GM19467 (cell line): ENCODE data around the gene C1orf21.

Source experiments
- ATAC-seq: cut with Tn5 transposase; IDR thresholded peaks from one replicate; pipeline ENCODE4 v1.9.1; 2021; ENCODE audit warnings: mild to moderate bottlenecking, moderate library complexity; ENCODE audit not compliant: unreplicated experiment

Gene C1orf21

DNA sequence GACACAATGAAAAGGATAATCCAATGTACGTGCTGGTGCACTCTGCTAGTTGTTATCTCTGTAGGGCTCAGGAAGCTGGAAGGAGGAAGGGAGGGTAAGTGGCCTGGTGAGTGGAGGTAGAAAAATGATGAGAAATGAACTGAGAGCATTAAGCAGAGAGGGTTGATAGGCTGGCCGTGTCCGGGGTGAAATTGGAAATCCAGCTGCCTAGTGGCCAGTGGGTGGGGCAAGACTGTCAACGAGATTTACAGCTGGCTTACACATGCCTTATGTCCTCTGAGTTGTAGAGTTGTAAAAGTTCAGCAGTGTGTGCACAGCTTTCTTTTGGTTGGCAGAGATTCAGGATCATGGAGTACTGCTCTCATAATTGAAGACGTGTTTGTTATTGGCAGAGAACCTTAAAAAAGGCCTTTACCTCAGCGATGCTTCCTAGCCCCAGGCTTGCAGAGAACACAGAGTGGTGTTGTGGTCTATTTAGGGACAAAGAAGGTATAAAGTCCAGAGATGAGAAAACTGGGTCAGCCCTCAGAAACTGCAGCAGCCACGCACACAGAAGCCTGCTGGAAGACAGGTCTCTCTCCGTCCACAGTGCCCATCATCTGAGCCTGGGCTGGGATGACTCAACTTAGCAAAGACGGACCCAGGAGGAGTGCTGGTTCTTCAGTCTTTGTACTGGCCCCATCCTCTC is 235.5 kb downstream of the C1orf21 start:
- no peak for ATAC-seq

DNA sequence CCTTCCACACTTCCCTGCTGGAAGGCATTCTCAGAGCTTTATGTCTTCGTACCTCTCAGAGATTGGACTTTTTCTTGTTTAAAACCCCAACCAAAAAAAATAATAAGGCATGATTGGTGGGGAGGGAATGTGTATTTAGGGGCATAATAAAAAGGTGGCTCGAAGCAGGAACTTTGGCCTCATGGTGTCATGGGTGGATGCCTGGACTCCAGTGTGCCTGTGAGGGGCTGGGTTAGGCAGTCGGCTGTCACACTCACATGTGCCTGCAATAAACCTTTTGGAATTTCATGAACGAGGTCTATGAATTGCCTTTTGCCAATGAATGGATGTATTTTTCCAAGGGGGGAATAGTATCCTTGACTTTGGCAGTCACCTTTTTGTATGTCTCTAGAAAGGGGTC is 236.6 kb downstream of the C1orf21 start:
- ATAC-seq, result no peak

DNA sequence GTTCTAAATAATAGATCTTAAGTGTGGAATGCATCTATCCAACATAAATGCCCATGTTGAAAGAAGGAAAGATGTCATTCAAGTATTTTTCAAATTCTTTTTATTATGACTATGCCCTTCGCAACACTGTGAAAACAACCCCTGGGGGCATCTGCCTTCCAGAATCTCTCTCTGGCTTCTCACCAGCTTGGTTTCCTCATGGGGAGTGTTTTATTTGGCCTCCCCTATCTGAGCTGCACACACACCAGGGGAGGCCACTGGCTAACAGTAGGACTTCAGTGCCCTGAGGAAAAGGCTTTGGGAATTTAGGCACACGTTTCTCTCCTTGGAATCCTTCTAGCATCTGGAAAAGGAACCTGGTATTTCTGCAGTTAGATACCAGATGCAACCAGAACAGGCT is 237.2 kb downstream of the C1orf21 start:
- no peak for ATAC-seq

DNA sequence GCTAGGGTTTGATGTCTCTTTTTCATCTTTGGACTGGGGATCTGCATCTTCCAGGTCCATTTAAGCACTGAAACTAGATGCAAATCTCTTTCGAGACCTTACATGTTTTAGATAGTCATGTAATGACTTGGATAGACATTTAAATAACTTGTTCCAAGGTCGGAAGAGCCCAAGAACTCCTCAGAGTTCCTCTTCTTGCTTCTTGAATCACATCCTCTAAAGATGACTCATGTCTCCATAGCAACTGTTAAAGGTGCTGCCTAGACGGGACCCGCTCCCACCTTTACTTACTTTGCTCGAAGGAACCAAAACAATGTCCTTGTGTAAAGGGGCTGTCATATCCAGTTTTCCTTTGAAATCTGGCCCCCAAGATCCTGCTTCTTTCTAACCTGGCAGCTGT is 237.8 kb downstream of the C1orf21 start:
- no peak for ATAC-seq

DNA sequence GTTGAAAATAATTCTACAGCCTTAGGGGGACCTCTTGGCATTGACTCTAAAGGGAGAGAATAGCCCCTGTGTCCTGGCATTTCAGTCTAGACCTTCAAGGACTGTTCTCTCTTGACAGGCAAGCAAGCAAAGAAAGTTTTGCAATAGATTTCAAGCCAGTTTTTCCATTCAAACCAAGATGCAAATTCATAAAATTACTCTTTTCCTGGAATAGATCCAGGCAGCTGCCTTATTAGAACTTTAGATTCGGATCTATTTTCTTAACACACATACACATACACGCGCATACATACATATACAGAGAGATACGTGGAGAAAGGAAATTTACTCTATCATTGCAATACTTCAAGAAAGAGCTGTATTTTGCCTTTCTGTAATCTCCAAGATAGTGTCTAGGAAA is 238.4 kb downstream of the C1orf21 start:
- ATAC-seq, result no peak

DNA sequence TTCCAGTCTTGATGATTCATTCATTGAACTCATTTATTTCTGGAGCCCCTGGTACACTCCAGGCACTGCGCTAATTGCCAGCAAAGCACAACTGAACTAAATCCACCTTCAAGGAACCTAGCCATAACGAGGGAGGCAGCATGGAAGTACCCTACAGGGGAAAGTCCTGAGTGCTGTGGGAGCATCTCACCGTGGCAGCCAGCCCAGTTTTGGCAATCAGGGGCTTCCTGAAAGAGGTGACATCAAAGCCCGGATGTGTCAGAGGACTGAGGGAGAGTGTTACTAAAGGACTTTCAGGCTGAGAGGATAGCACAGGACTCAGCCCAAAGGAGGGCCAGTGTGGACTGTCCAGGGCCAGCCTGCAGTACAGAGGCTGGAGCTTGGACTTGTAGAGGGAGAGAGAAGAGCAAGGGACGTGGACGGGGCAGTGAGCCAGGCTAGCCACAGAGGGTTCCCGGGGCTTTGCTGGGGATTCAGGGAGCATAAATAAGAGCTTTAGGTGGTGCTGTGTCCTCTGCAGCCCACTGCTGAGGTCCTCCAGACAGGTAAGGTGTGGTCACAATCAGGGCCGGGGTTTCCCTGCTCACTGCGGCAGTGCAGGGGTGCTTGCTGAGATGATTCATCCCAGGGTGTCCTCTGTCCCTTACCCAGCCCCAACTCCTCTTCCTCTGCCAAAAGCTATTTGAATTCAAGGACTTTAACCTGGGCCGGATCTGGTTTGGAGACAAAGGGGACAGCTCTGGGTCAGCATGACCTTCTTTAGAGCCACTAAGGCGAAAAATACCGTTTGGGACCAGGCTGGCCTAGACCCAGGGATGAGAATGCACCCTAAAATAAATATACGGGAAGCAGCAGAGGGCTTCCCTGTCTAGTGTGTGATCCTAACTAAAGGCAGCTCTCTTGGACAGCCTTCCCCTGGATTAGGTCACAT is 239.5 kb downstream of the C1orf21 start:
- no peak for ATAC-seq

DNA sequence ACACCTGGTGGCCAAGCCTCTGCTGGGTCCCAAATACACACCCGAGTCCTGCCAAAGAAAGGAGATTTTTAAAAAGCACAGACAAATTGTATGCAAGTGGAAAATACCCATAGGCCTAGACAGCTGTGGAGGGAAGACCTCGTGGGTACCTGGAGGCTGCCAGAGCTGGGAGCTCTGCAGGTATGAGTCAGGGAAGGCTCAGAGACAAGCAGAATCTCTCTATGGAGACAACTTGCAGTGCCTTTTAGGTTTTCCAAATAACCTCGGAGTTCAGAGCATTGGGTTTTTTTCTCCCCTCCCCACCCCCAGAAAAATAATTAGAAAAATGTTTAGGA is 240.1 kb downstream of the C1orf21 start:
- ATAC-seq, result no peak

DNA sequence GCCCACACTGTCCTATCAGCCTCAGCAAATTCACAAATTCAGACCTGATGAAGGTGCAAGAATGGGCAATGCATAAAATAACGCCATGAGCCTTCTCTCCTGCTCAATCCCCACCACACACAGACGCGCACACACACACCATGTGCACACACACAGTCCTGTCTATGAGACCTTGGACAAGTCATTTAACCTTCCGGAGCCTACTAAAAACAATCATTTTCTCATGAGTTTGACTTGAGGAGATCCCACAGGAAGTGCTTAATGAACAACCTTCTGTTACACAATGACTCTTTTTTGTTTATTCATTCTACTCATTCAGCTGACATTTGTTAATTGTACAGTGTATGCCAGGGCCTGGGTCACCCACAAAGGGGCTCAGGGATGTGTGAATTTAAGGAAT is 242.4 kb downstream of the C1orf21 start:
- ATAC-seq, result no peak

DNA sequence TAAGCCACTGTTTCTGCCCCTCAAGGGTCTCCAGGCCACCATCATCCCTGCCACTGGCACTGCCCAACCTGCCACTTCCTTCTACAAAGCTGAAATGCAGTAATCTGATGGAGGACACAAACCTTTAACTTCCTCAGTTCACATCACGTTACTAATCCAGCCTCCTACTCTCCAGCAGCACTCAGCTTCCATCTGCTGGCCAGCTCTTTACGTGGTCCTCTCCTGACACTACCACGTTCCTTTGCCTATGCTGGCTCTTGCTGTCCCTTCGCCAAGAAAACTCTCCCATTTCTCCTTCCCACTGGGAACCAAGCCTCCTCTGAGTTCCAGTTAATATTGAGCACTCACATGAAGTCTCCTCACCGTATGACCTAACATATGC is 243.8 kb downstream of the C1orf21 start:
- no peak for ATAC-seq

DNA sequence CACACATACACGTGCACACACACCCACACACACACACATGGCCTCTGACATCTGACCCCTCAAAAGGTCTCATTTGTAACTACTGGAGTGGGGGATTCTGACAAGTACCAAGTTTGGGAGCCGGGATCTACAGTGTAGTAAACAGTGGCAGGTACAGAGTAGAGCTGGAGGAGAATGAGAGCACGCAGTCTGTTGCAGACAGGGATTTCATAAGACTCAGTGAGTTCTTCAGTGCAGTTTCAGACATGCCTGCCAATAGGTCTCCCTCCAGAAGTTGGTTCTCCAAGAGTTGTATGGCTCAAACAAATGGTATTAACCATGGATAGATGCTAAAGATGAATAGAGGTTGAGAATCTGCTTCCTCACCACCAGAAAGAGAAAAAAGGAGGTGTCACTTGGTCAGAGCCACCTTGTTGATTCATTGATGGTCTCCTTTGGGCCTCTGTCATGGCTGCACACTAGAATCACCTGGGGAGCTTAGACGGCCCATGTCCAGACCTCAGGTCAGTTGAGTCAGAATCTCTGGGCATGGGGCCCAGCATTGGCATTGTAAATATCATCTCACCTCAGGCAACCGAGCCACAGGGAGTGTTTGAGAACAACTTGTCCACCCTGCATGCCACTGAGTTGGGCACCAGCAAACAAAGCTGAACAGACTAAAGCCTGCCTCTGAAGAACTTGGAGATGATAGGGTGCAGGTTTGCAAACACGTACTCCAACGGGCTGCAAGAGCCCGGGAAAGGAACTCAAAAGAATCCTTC is 245.8 kb downstream of the C1orf21 start:
- ATAC-seq, result no peak

DNA sequence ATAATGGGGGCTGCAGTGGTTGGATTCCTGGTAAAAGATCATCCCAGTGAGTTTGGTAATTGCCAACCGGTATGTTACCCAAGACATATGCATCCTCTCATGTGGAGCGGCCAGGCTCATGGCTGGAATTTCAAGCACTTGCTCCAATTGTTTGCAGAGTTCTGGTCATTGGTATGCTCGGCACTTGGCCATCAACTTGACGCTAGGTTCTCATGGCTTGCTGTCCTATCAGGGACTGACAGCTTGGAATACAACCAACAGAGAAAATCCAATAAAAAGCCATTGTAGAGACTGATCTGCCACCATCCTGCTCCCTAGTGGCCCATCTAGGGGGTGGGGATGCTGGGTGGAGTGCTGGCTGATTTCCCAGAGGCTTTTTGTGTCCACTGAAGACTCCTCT is 247.0 kb downstream of the C1orf21 start:
- ATAC-seq, result no peak

DNA sequence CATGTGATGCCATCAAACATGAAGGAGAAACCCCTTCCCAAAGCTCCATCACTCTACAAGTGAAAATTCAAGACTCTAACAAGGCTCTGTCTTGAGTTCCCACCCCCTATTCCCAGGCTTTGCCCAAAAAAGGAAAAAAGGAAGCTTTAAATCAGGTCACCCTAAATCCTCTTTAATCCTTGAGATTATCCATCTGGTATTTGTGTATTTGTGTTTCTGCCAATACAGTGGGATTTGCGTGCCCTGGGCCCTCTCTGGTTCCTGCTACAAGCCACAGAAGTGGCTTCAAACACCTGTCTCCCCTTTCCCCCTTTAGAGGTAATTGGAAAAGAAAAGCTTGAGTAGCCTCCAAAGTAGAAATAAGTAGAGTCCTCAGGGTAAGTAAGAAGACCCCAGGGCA is 247.5 kb downstream of the C1orf21 start:
- no peak for ATAC-seq

DNA sequence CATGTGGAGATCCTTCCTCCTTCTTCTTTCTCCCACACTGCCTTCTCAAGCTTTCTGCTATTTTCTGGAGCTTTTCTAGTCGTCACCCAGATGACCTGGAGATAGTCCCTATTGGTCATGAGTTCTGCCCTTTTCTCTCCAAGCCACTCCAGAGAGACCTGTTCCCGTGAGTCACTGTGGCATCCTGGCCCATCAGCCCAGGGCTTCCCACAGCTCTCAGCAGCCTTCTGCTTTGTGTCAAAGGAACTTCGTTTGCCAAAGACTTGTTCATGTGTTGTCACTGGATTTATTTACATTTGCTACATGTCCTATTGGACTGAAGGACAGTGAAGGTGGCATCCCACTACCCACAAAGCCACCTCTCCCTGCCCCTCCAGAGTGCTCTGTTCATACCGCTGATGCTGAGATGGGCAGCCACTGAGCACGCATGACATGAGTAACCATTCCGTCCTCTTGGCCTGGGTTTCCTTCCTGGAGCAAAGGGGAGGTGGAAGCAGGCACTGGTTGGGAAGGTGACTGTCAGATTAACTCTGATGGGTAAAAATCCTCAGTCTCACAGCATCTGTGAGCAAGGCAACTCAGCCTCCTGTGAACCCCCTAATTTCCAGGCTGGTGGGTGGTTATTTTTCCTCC is 248.6 kb downstream of the C1orf21 start:
- ATAC-seq, result no peak

DNA sequence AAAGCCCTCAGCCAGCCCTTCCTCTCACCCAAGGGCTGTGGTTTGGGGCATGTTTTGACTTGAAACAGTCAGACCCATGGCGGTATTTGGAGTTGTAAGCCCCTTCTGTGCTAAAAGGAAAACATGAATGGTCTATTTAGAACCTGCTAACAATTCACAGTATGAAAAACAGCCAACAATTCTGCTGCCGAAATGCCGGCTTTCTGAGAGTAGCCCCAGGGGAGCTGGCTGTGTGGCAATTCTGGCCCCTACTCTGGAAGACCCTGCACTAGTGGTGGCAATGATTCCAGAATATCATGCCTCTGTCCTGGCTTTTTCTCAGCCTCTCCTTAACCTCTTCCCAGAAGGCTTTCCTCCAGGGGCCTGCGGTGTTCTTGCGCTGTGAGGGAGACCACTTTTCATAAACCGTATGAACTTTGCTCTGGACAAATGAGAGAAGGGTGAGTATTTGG is 249.2 kb downstream of the C1orf21 start:
- no peak for ATAC-seq

DNA sequence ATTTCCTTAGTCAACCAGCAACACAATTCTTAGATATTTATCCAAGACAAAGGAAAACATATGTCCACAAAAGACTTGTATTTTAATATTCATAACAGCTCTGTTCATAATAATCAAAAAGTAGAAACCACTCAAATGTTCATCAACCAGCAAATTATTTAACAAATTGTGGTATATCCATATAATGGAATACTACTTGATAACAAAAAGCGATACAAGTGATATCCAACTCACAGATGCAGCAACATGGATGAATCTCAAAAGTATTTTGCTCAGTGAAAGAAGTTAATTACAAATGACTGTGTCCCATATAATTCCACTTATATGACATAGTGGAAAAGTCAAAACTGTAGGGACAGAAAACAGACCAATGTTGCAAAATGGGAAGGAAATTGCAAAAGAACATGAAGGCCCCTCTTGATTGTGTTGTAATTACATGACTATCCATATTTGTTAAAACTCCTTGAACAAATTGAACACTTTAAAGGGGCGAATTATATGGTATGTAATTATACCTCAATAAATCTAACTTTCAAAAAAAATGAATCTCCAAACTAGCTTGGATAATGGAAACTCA is 250.9 kb downstream of the C1orf21 start:
- ATAC-seq, result no peak

DNA sequence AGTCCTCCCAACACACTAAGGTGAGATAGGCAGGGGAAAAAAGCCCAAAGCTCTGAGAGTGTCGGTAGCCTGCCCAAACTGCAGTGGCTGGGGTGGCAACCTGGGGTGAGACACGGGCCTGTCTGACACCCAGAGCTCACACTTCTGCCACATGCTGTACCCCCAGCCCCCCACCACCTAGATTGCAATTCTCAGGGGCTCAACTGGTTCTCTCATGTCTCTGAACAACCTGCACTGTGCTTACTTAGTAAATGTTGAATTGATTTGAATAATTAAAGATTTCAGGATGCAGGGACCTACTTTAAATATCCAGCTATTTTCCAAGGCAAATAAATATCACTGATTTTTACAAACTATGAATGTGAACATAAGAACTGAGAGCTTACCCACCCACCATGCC is 252.4 kb downstream of the C1orf21 start:
- no peak for ATAC-seq

DNA sequence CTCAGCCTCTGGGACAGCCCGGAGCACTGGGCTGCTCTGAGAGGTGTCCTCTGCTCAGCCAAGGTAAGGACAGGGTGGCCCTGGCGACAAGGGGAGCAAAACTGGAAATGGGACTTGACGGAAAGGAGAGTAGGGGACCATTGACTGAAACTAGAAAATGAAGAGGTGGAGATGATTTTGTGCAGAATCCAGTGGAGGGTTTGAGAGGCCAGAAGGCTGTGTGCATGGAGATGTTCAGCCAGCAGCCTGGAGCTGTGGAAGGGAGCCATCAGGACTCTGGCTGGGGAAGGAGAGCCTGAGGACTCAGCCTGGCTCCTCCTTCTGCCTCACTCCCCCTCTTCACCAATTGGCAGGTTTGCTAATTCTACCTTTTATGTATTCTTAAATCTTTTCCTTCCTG is 253.7 kb downstream of the C1orf21 start:
- ATAC-seq, result no peak

DNA sequence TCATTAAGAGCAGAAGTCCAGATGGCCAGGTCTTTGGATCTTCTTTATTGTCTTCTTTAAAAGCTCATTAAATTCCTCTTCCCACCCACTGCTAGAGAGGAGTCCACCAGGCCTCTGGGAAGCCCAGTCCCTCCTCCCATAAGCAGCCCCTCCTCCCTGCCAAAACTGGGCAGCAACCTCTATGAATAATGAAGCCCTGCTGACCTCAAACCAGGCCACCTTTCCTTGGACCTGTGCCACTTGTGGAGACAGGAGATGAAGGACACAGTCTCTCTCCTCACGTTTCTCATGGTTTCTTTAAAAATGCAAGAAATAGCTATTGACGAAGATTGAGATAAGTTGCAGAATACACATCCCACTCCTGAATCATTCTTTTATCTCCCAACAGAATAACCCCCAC is 255.1 kb downstream of the C1orf21 start:
- no peak for ATAC-seq

DNA sequence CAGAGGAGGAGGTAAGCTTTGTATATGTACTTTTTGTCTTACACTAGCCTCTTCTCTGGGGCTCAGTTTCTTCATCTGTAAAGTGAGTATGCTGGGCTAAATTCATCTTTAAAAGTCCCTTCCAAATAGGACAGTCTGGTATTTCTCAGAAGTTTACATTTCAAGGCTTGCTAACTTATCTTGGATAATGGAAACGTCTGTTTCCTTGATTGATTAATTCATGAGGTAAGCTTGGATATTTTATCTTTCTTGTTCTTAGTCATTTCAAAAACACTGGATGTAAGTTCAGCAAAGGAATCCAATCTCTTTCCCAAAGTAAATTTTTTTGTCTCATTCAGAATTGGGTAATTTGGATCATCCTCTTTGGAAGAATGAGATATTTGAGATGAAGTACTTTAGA is 256.8 kb downstream of the C1orf21 start:
- ATAC-seq, result no peak

DNA sequence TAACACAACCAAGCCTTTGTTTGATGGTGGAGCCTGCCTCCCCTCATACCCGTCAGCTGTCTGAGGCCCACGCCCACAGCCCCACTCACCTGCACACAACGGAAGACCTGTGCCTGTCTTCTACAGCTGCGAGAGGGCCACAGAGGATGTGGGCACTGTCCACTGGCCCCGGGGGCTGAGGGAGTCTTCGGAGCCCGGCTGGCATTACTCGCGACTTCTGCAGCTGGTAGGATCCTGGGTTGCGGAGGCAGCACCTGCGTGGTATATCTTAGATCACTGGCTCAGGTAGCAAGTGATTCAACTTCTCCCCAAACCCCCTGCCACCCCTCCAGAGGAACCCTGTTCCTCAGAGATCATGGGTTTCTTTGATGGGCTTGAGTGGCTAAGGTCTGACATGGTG is 257.9 kb downstream of the C1orf21 start:
- ATAC-seq, result no peak

DNA sequence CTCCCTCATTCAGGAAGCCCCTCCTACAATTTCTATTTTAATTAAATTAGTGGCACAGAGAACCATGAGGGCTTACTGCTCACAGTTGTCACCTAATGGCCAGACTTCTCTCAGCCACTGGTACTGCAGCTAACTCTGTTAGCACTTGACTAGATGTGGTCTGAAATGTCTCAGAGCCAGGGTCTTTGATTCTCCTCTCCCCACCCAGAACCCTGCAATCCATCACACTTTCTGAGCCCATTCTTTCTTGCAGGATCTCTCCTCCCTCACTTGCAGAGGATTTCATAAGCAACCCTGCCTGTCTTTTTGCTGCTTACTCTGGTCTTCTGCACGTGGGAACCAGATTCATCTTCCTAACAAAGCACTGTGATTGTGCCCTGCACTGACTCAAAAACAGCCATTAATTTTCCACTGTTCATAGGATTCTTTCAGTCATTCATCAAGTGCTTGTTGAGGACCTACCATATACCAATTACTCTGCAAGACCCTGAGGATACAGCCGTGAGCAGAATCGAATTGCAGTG is 259.4 kb downstream of the C1orf21 start:
- ATAC-seq, result no peak
